ENCODE results near the gene CDK5RAP3.

GRCh38 chr17:47941246-47942095 is 29.4 kb upstream of the CDK5RAP3 start, which contains the start of gene PNPO:
- TF ChIP-seq CREB1 (IDR thresholded peaks at IDR 0.05; ENCODE audit: low read depth): no peak
- no peak for TF ChIP-seq NFIC (IDR thresholded peaks at IDR 0.05)
- no peak for TF ChIP-seq RAD21 (IDR thresholded peaks at IDR 0.05; ENCODE audit: low read depth)
- peak; percentile 95 for TF ChIP-seq USF1 (IDR thresholded peaks at IDR 0.05)
- TF ChIP-seq REST (IDR thresholded peaks at IDR 0.05; ENCODE audit: low read depth): no peak
- TF ChIP-seq CEBPB (IDR thresholded peaks at IDR 0.05): no peak
- no peak for TF ChIP-seq FOXM1 (IDR thresholded peaks at IDR 0.05; ENCODE audit: borderline replicate concordance, low read depth)
- peak; percentile 85 for TF ChIP-seq ZBTB7A (IDR thresholded peaks at IDR 0.05; ENCODE audit: low read depth)
- 0 out of 2 replicates have a peak, but pooled peaks have one; percentile 3 for TF ChIP-seq TEAD4 (IDR thresholded peaks at IDR 0.05)
- TF ChIP-seq MAX (IDR thresholded peaks at IDR 0.05): peak; percentile 100
- TF ChIP-seq TCF12 (IDR thresholded peaks at IDR 0.05; ENCODE audit: low read depth): 0 out of 2 replicates have a peak, but pooled peaks have one; percentile 12
- TF ChIP-seq EGR1 (IDR thresholded peaks at IDR 0.05): no peak
- TF ChIP-seq TAF1 (IDR thresholded peaks at IDR 0.05; ENCODE audit: low read depth): peak; percentile 79
- TF ChIP-seq EP300 (IDR thresholded peaks at IDR 0.05; ENCODE audit: borderline replicate concordance): no peak; the same call in 1 of the 2 replicates
